ENCODE data around the gene SOX6.

DNA sequence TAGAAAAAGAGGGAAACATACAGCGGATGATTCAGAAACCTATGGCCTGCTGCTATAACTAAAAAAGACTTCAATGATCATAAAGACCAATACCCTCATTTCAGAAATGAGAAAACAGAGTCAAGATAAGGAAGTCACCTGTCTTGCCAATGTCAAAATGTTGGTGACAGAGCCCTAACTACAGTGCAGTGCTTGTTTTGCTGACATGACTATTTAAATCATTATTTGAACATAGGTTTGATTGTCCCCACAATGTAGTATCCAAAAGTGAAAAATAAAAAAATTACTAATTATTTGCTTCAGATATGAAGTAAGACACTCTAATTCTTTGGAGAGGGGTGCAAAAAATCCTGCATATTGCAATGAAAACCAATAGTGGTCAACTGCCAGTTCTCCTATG is 115.7 kb downstream of the SOX6 start:
- TF ChIP-seq, protein P1, sequence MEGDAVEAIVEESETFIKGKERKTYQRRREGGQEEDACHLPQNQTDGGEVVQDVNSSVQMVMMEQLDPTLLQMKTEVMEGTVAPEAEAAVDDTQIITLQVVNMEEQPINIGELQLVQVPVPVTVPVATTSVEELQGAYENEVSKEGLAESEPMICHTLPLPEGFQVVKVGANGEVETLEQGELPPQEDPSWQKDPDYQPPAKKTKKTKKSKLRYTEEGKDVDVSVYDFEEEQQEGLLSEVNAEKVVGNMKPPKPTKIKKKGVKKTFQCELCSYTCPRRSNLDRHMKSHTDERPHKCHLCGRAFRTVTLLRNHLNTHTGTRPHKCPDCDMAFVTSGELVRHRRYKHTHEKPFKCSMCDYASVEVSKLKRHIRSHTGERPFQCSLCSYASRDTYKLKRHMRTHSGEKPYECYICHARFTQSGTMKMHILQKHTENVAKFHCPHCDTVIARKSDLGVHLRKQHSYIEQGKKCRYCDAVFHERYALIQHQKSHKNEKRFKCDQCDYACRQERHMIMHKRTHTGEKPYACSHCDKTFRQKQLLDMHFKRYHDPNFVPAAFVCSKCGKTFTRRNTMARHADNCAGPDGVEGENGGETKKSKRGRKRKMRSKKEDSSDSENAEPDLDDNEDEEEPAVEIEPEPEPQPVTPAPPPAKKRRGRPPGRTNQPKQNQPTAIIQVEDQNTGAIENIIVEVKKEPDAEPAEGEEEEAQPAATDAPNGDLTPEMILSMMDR (IDR thresholded peaks at IDR 0.05), result no peak
- TF ChIP-seq POLR2AphosphoS5 (IDR thresholded peaks at IDR 0.05; ENCODE audit: low read depth, low read length), result no peak
- TF ChIP-seq, protein P2, sequence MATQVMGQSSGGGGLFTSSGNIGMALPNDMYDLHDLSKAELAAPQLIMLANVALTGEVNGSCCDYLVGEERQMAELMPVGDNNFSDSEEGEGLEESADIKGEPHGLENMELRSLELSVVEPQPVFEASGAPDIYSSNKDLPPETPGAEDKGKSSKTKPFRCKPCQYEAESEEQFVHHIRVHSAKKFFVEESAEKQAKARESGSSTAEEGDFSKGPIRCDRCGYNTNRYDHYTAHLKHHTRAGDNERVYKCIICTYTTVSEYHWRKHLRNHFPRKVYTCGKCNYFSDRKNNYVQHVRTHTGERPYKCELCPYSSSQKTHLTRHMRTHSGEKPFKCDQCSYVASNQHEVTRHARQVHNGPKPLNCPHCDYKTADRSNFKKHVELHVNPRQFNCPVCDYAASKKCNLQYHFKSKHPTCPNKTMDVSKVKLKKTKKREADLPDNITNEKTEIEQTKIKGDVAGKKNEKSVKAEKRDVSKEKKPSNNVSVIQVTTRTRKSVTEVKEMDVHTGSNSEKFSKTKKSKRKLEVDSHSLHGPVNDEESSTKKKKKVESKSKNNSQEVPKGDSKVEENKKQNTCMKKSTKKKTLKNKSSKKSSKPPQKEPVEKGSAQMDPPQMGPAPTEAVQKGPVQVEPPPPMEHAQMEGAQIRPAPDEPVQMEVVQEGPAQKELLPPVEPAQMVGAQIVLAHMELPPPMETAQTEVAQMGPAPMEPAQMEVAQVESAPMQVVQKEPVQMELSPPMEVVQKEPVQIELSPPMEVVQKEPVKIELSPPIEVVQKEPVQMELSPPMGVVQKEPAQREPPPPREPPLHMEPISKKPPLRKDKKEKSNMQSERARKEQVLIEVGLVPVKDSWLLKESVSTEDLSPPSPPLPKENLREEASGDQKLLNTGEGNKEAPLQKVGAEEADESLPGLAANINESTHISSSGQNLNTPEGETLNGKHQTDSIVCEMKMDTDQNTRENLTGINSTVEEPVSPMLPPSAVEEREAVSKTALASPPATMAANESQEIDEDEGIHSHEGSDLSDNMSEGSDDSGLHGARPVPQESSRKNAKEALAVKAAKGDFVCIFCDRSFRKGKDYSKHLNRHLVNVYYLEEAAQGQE (IDR thresholded peaks at IDR 0.05; ENCODE audit: insufficient read depth in 1 of 2, low read depth in 2 of 2, low read length in 1 of 2), result no peak
- TF ChIP-seq SIN3A (IDR thresholded peaks at IDR 0.05; ENCODE audit: borderline replicate concordance, insufficient read depth, low read depth, low read length), result no peak
